ENCODE data around the gene ALDH1L1. TPM values are rescaled to one million over a fixed set of nuclear protein-coding genes. Genes with fewer than 3 reads are reported as not detected.

Gene ALDH1L1
- total and polyA plus RNA-seq, 2 experiments from 2014 or later: 1.0 to 1.3 TPM

- H3K27ac Mint-ChIP-seq: no peak overlapping the region
- no peaks in the 10 kb centered on the region; the same call in 1 of the 2 replicates for H3K36me3 ChIP-seq (ENCODE audit: insufficient read depth)
Observed at GRCh38 chr3:126101521-126101982, 78.8 kb downstream of the ALDH1L1 start.

More at GRCh38 chr3:126101521-126101982, 78.8 kb downstream of the ALDH1L1 start:
- DNase-seq (ENCODE audit: low spot score) (no peak), ATAC-seq (no peak)
- Mint-ChIP-seq H3K36me3 (ENCODE audit: low read depth) (peaks cover 10% of the 10 kb centered on the region; the same call in 2 of the 3 replicates), H3K27me3 (ENCODE audit: insufficient read depth, low read depth, poor library complexity) (no peaks in the 10 kb centered on the region), H3K9me3 (peaks cover 21% of the 10 kb centered on the region), H3K4me3 (no peak overlapping the region), H3K4me1 (no peaks in the 10 kb centered on the region; the same call in 2 of the 3 replicates)
- Histone ChIP-seq H4K20me1 (replicated peaks; ENCODE audit: insufficient read depth) (no peaks in the 10 kb centered on the region), H3K9me2 (ENCODE audit: insufficient read depth) (no peaks in the 10 kb centered on the region), H3K4me3 (no peak overlapping the region), H3K79me2 (replicated peaks; ENCODE audit: insufficient read depth) (no peaks in the 10 kb centered on the region), H3K27me3 (ENCODE audit: insufficient read depth) (no peaks in the 10 kb centered on the region), H2AFZ (no peak overlapping the region), H3K4me2 (no peak overlapping the region), H3K27ac (ENCODE audit: low read depth) (no peak overlapping the region), H3F3A (replicated peaks; ENCODE audit: low read depth) (no peaks in the 10 kb centered on the region), H3K4me1 (ENCODE audit: insufficient read depth) (no peaks in the 10 kb centered on the region)
- TF ChIP-seq ZNF462 (CRISPR knock-in tag; IDR thresholded peaks at IDR 0.05) (no peak), REST (IDR thresholded peaks at IDR 0.05; ENCODE audit: unreplicated experiment) (no peak), STAT1 (IDR thresholded peaks at IDR 0.05; ENCODE audit: unreplicated experiment) (no peak), POLR2AphosphoS5 (IDR thresholded peaks at IDR 0.05; ENCODE audit: low read depth) (no peak), EZH2 (IDR thresholded peaks at IDR 0.05; ENCODE audit: low read depth, unreplicated experiment) (no peak), ETS1 (IDR thresholded peaks at IDR 0.05) (no peak), CREB1 (CRISPR knock-in tag; IDR thresholded peaks at IDR 0.05; ENCODE audit: low read depth) (no peak), JUNB (IDR thresholded peaks at IDR 0.05; ENCODE audit: unreplicated experiment) (no peak), CTCF (conservative IDR thresholded peaks at IDR 0.05; ENCODE audit: low read depth in 2 of 2) (no peak), NANOG (IDR thresholded peaks at IDR 0.05; ENCODE audit: borderline replicate concordance) (no peak), ZNF331 (CRISPR knock-in tag; IDR thresholded peaks at IDR 0.05; ENCODE audit: low read depth) (no peak), ZNF114 (CRISPR knock-in tag; IDR thresholded peaks at IDR 0.05) (no peak), EZH2phosphoT487 (IDR thresholded peaks at IDR 0.05; ENCODE audit: unreplicated experiment) (no peak)
